ENCODE measurements around the gene FUT7.

Gene FUT7

GRCh38 chr9:137023583-137023991 is 8.3 kb downstream of the FUT7 start:
- Mint-ChIP-seq H3K27ac (no peak overlapping the region), H3K4me1 (ENCODE audit: low read depth) (peaks cover 5% of the 10 kb centered on the region), H3K36me3 (ENCODE audit: low read depth) (no peaks in the 10 kb centered on the region), H3K9me3 (no peaks in the 10 kb centered on the region), H3K27me3 (ENCODE audit: low read depth) (peaks cover 4% of the 10 kb centered on the region), H3K4me3 (no peak overlapping the region)

- H3K36me3 Mint-ChIP-seq (ENCODE audit: low read depth) = no peaks in the 10 kb centered on the region
- H3K4me3 Mint-ChIP-seq = no peak overlapping the region
- no peaks in the 10 kb centered on the region for H3K9me3 Mint-ChIP-seq
- peaks cover 5% of the 10 kb centered on the region for H3K4me1 Mint-ChIP-seq (ENCODE audit: low read depth)
- H3K27me3 Mint-ChIP-seq (ENCODE audit: low read depth) = peaks cover 4% of the 10 kb centered on the region
- no peak overlapping the region for H3K27ac Mint-ChIP-seq
Measured at GRCh38 chr9:137023157-137023556, 8.7 kb downstream of the FUT7 start.

- Mint-ChIP-seq H3K9me3 (no peaks in the 10 kb centered on the region), H3K4me1 (ENCODE audit: low read depth) (peaks cover 5% of the 10 kb centered on the region), H3K27me3 (ENCODE audit: low read depth) (peaks cover 4% of the 10 kb centered on the region), H3K36me3 (ENCODE audit: low read depth) (no peaks in the 10 kb centered on the region), H3K27ac (no peak overlapping the region), H3K4me3 (no peak overlapping the region)
Measured at GRCh38 chr9:137022662-137023008, 9.3 kb downstream of the FUT7 start.

- no peaks in the 10 kb centered on the region for H3K36me3 Mint-ChIP-seq (ENCODE audit: low read depth)
Measured at GRCh38 chr9:137021979-137022661, 9.8 kb downstream of the FUT7 start.

GRCh38 chr9:137021568-137021978 is 10.3 kb downstream of the FUT7 start:
- H3K4me3 Mint-ChIP-seq = no peak overlapping the region

More at GRCh38 chr9:137021979-137022661, 9.8 kb downstream of the FUT7 start:
- Mint-ChIP-seq H3K9me3 (no peaks in the 10 kb centered on the region), H3K27ac (no peak overlapping the region), H3K27me3 (ENCODE audit: low read depth) (peaks cover 1% of the 10 kb centered on the region), H3K4me3 (no peak overlapping the region), H3K4me1 (ENCODE audit: low read depth) (peaks cover 3% of the 10 kb centered on the region)

GRCh38 chr9:137020771-137021567 is 10.9 kb downstream of the FUT7 start:
- Mint-ChIP-seq H3K9me3 (no peaks in the 10 kb centered on the region), H3K36me3 (ENCODE audit: low read depth) (peaks cover 3% of the 10 kb centered on the region), H3K4me1 (ENCODE audit: low read depth) (peaks cover 3% of the 10 kb centered on the region), H3K27me3 (ENCODE audit: low read depth) (no peaks in the 10 kb centered on the region), H3K4me3 (no peak overlapping the region), H3K27ac (no peak overlapping the region)

More at GRCh38 chr9:137021568-137021978, 10.3 kb downstream of the FUT7 start:
- Mint-ChIP-seq H3K27ac (no peak overlapping the region), H3K36me3 (ENCODE audit: low read depth) (peaks cover 3% of the 10 kb centered on the region), H3K27me3 (ENCODE audit: low read depth) (no peaks in the 10 kb centered on the region), H3K4me1 (ENCODE audit: low read depth) (peaks cover 3% of the 10 kb centered on the region), H3K9me3 (no peaks in the 10 kb centered on the region)

GRCh38 chr9:137019891-137020683 is 11.8 kb downstream of the FUT7 start:
- H3K9me3 Mint-ChIP-seq = no peaks in the 10 kb centered on the region
- no peaks in the 10 kb centered on the region for H3K27me3 Mint-ChIP-seq (ENCODE audit: low read depth)
- H3K27ac Mint-ChIP-seq = no peak overlapping the region
- no peak overlapping the region for H3K4me3 Mint-ChIP-seq
- peaks cover 3% of the 10 kb centered on the region for H3K36me3 Mint-ChIP-seq (ENCODE audit: low read depth)
- H3K4me1 Mint-ChIP-seq (ENCODE audit: low read depth) = peaks cover 3% of the 10 kb centered on the region

GRCh38 chr9:137018761-137019559 is 12.9 kb downstream of the FUT7 start:
- Mint-ChIP-seq H3K4me3 (no peak overlapping the region), H3K27me3 (ENCODE audit: low read depth) (no peaks in the 10 kb centered on the region), H3K27ac (no peak overlapping the region), H3K36me3 (ENCODE audit: low read depth) (peaks cover 3% of the 10 kb centered on the region), H3K9me3 (no peaks in the 10 kb centered on the region), H3K4me1 (ENCODE audit: low read depth) (peaks cover 3% of the 10 kb centered on the region)

- Mint-ChIP-seq H3K4me3 (no peak overlapping the region), H3K27me3 (ENCODE audit: low read depth) (no peaks in the 10 kb centered on the region), H3K36me3 (ENCODE audit: low read depth) (peaks cover 3% of the 10 kb centered on the region), H3K27ac (no peak overlapping the region), H3K9me3 (no peaks in the 10 kb centered on the region), H3K4me1 (ENCODE audit: low read depth) (peaks cover 3% of the 10 kb centered on the region)
Measured at GRCh38 chr9:137017791-137018497, 13.9 kb downstream of the FUT7 start.

GRCh38 chr9:137017071-137017470 is 14.8 kb downstream of the FUT7 start:
- H3K36me3 Mint-ChIP-seq (ENCODE audit: low read depth) = peaks cover 3% of the 10 kb centered on the region

GRCh38 chr9:137016436-137016835 is 15.5 kb downstream of the FUT7 start:
- no peaks in the 10 kb centered on the region for H3K27me3 Mint-ChIP-seq (ENCODE audit: low read depth)
- H3K4me1 Mint-ChIP-seq (ENCODE audit: low read depth) = no peaks in the 10 kb centered on the region
- H3K9me3 Mint-ChIP-seq = no peaks in the 10 kb centered on the region
- peaks cover 3% of the 10 kb centered on the region for H3K36me3 Mint-ChIP-seq (ENCODE audit: low read depth)
- H3K4me3 Mint-ChIP-seq = no peak overlapping the region
- H3K27ac Mint-ChIP-seq = no peak overlapping the region

More at GRCh38 chr9:137017071-137017470, 14.8 kb downstream of the FUT7 start:
- Mint-ChIP-seq H3K27ac (no peak overlapping the region), H3K27me3 (ENCODE audit: low read depth) (no peaks in the 10 kb centered on the region), H3K4me3 (no peak overlapping the region), H3K9me3 (no peaks in the 10 kb centered on the region), H3K4me1 (ENCODE audit: low read depth) (peaks cover under 1% of the 10 kb centered on the region)

GRCh38 chr9:137015976-137016375 is 15.9 kb downstream of the FUT7 start:
- H3K27me3 Mint-ChIP-seq (ENCODE audit: low read depth) = no peaks in the 10 kb centered on the region
- H3K27ac Mint-ChIP-seq = no peak overlapping the region
- no peak overlapping the region for H3K4me3 Mint-ChIP-seq
- H3K36me3 Mint-ChIP-seq (ENCODE audit: low read depth) = peaks cover 3% of the 10 kb centered on the region
- H3K4me1 Mint-ChIP-seq (ENCODE audit: low read depth) = no peaks in the 10 kb centered on the region
- H3K9me3 Mint-ChIP-seq = no peaks in the 10 kb centered on the region

GRCh38 chr9:137015540-137015930 is 16.4 kb downstream of the FUT7 start:
- Mint-ChIP-seq H3K9me3 (no peaks in the 10 kb centered on the region), H3K36me3 (ENCODE audit: low read depth) (peaks cover 3% of the 10 kb centered on the region), H3K4me1 (ENCODE audit: low read depth) (no peaks in the 10 kb centered on the region), H3K27ac (no peak overlapping the region), H3K4me3 (no peak overlapping the region), H3K27me3 (ENCODE audit: low read depth) (no peaks in the 10 kb centered on the region)
